HG03342 (cell line): ENCODE data around the gene ATP12A.
A peak's percentile ranks its signal among the peaks of the same experiment; 100 is the strongest.

ENCODE experiments used
- ATAC-seq: cut with Tn5 transposase; IDR thresholded peaks from one replicate; pipeline ENCODE4 v1.9.1; 2021; ENCODE audit warnings: mild to moderate bottlenecking, moderate library complexity; ENCODE audit not compliant: unreplicated experiment

ATP12A gene

DNA sequence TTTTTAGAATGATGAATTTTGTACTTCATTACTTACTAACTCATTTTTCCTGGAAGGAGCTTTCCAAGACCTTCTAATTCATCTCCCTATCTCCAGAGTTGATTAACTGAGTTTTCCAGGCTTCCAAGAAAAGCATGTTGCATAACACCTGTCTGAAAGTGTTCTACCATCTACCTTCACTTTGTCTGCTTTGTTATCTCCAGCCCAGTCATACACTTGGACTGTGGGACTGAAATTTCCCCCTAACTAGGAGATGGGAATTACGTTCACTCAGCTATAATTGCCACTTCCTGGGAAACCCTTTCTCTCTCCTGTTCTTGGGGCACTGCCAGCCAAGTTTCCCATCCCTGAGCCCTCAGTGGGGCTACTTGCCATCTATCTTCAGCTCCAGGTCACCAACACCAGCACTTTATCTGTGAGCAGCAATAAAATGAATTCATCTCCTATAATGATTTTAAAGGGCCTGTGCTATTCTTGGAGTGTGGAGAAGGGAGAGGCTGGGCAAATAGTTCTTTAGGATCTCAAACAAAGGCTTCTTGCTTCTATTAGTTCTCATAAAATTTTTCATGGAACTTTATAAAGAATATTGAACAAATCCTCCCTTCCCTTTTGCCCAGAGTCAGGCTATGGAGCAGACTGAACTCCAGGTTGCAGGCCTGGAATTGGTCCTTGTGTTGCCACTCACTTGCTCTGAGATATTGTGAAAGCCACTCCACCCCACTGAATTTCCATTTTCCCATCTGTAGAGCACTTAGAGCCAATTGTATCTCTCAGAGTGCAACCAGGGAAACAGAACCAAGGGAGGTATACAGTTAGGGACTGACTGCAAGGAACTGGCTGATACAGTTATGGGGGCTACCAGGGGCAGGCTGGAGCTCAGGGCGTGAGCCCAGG is 17.8 kb upstream of the ATP12A start:
- no peak for ATAC-seq

DNA sequence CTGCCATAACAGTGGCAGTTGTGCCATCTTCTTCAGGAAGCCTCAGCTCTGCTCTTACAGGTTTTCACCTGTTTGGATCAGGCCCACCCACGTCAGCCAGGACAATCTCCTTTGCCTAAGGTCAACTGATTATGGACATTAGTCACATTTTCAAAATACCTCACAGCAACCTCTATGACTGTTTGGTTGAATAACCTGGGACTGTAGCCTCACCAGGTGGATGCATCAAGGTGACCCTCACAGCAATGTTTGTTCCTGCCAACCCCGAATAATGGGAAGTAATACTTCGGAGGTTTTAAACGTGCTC is 17.2 kb upstream of the ATP12A start:
- ATAC-seq = no peak

DNA sequence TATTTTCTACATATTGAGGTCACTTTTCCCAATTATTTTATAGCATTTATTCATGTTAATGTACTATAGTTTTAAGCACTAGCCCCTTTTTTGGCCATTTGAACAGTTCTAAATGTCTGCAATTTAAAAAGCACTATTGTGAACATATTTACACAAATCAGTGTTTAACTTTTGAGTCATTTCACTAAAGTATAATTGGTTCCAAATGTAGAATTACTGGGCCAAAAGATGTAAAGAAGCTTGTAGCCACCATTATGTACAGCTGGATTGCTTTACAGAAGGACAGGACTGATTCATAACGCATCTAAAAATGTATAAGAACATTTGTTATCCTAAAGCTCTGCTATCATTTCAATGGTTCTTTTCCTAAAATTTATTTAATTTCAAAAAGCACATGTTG is 16.6 kb upstream of the ATP12A start:
- no peak for ATAC-seq

DNA sequence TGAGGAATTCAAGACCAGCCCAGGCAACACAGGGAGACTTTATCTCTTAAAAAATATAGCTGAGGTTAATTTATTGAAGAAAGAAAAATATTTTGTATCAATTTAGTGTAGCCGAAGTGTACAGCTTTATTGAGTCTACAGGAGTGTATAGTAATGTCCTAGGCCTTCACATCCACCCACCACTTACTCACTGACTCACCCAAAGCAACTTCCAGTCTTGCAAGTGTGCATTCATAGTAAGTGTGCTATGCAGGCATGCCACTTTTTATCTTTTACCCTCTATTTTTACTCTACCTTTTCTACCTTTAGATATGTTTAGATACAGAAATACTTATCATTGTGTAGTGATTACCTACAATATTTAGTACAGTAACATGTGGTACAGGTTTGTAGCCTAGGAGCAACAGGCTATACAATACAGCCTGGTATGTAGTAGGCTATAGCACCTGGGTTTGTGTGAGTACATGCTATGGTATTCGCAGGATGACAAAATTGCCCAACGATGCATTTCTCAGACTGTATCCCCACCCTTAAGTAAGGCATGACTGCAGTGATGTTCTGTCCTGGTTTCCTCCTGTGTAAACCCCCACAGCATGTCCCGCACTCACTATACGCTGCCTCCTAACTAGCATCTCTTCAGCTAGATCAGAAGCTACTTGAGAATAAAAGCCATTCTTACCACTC is 15.3 kb upstream of the ATP12A start:
- no peak for ATAC-seq

DNA sequence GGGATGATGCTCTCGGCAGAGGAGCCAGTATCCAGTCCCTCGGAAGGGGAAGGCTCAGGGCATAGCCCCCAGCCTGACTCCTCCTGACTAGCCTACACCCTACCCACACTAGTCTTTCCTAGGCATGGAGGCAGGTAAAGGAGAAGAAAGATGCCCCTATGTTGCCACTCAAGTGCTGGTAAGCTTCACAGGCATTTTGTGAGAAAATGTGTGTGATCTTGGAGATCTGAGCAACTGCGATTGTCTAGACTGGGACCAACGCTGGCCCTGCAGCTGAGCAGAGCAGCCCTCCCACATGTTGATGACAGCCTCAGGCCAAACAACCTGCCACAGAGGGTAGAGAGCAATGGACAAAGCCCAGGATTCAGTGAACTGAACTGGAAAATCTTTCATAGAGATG is 11.7 kb upstream of the ATP12A start:
- ATAC-seq = no peak

DNA sequence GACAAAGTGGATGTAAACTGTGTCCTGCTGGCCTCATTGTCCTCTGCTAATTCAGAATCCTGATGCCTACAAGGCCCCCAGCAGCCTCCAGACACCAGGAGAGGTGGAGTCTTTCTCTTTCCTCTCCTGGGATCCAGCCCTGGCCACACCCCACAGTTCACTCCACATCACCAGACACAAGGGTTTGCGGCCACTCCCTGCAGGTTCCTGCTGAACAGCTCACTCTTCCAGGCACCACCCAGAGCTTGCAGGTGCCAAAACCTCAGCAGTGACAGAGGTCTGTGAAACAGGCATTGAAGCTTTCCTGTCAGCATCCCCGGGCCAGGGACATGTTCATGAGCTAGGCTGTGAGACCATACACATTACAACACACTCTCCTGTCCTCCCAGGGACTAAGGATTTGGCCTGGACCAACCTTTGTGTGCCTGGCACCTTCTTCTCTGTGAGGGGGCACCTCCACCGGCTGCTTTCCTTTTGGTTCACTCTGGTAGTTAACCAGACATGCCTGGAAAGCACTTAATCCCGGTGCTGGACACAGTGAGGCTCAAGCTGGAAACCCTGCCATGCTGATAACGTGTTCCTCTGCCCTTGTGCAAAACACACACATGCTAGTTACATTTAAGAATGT is 11.1 kb upstream of the ATP12A start:
- ATAC-seq = no peak

DNA sequence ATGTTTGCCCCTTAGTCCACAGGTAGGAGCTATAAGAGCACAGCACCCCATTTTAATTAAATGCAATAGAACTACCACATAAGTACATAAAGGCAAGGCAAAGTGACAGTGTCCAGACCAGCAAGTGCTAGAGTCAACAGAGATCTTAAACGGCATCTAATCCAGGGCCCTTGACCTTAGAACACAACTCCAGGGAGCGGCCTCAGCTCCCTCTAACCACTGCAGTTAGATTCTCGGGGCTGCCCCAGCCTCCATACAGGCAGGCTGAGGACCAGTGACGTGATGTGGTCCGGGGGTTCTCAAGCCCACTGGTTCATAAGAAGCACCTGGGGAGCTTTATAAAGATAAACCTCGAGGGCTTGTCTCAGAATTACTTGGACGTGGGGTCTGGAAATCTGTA is 10.0 kb upstream of the ATP12A start:
- no peak for ATAC-seq

DNA sequence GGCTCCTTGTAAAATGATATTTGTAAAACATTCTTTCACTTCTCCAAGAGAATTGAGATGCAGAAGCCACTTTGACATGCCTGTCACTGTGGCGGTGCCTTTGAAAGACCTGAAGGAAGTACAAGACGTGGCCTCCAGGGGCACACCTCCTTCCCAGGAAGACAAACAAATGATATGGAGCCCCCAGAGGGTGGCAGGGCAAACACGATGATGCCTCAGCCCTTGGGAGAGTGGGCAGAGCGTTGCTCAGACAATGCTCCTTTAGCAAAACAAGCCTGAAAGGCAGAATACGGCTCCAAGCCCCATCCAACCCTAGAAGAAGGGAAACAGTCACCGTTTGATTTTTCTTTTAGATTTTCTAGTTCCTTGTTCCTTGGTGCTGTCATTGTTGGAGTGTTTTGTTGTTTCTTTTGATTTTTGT is 9.2 kb upstream of the ATP12A start:
- peak; percentile 59 for ATAC-seq

DNA sequence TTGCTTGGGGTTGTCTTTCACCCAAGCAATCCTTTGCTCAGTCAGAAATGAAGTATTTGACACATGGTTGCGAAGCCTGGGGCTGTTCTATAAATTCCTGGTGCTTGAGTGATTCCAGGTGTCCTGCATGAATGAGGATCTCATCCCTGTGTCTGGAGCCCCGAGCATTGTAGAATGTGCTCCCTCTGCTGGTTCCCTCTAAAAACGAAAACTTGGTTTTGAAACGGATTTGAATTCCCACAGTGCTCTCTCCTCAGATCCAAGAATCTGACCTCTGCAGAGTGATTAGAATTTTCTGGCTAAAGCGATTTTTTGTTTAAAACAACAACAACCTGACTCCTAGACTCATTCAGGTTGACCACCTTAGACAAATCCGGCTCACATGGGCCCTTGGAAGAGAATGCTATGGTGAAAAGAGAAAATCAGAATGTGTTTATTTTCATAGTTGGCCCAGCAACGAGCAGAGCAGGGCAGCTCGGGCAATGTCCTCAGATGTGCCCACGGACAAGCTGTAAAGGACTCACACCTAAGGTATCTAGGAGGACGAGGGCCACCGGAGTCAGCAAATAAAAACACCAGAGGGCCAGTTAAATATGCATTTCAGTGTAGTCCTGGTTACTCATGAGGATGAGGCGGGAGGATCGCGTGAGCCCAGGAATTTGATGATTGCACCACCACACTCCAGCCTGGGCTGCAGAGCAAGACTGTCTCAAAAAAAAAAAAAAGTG is 8.7 kb upstream of the ATP12A start:
- no peak for ATAC-seq

DNA sequence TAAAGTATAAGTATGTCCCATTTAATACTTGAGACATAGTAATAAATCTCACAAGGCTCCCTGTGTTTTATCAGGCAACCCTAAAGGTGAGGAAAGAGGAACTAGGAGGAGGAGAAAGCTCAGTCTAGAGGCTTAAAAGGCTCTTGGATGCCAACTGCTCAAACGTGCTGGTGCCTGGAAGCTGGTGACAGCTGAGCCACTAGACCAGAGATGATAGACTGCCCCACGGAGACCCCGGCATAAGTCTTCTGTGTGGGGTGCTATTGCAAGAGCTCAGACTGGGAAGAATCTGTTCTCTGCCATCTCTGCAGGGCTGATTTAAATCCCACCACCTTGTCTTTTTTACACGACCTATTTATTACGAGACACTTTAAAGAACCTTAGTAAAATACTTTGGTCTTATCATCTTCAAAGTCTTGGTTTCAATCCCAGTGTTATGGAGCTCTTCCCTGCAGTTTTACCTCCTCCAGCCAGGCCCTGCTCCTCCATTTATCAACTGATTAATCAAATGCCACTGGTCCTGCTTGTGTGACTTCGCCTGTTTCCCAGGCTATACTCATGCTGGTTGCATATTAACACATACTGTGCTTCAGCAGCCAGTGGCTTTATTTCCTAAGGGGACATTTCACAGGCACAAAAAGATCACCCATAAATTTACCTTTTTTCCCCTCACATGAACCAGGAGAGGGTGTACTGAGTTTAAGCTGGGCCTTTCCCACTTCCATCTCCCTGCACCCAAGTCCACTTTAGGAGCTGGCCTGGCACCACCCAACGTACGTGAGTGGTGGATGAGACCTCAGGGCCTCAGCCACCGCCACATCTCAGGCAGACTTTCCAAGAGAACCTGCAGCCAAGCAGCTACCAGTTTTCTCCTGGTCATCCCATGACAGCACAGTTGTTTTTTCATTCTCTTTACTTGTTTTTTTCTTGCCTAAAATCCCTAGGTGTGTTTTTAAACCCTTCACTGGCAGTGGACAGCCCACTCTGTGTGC is 7.8 kb upstream of the ATP12A start:
- no peak for ATAC-seq

DNA sequence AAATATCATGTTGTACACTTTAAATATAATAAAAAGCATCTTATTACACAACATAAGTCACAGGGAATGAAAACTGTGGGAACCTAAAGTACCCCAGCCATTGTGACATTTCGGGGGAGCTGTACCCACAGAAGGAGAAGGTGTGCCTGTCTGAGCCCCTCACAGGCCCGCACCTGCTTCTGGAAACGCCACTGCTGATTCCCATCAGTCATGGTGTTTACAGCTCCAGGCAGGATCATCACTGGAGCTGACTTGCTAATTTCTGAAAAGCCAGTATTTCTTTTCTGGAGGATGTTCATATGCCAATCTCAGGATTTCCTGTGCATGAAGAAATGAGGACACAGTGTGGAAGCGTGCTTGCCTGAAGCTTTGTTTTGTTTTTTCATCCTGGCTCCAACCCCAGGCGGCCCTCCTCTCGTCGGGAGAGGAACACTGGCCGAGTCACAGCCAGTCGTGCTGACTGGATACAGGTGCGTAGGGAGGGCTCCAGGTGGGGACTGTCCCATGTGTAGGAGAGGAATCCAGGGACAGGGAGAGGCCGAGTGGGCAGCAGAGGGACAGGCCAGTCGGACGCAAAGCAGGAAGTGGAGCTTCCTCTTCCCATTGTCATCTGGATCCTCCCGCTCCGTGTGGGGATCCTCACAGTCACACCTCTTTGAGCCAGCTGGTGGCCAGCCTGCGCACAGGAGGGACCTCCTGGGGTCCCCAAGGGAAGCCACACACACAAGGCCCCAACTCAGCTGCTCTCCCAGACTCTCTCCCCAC is 4.2 kb upstream of the ATP12A start:
- no peak for ATAC-seq

DNA sequence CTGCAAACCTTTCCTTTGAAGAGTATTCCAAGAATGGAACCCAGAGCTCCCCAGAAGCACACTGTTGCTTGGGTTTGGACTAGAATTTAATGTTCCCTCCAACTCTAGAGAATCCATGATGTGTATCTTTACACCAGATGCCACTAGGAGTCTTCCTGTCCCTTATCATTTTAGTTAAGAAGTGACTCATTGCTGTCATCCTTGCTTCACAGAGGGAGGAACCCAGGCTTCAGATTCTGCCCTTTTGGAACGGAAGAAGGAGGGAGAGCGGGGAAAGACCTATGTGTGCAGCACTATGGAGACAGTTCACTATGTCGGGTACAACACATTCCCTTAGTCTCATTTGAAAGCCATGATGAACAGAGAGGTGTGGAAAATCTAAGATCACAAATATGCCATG is 2.1 kb upstream of the ATP12A start:
- ATAC-seq = no peak

DNA sequence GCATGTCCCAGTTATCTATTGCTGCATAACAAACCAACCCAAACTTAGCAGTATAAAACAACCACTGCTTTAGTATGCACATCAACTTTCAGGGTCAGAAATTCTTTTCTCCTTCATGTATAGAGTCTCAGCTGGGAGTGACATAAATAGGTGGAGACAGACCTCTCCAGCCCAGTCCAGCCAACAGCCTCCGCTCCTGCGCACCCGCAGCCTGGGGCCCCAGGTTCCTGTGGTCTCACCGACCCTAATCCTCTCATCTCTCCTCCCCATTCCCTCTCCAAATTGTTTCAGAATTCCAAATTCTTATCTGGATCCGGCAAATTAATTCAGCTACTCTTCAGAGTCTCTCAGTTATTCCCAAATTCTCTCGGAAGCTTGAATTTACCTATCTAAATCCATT is 522 bp upstream of the ATP12A start:
- ATAC-seq = no peak

DNA sequence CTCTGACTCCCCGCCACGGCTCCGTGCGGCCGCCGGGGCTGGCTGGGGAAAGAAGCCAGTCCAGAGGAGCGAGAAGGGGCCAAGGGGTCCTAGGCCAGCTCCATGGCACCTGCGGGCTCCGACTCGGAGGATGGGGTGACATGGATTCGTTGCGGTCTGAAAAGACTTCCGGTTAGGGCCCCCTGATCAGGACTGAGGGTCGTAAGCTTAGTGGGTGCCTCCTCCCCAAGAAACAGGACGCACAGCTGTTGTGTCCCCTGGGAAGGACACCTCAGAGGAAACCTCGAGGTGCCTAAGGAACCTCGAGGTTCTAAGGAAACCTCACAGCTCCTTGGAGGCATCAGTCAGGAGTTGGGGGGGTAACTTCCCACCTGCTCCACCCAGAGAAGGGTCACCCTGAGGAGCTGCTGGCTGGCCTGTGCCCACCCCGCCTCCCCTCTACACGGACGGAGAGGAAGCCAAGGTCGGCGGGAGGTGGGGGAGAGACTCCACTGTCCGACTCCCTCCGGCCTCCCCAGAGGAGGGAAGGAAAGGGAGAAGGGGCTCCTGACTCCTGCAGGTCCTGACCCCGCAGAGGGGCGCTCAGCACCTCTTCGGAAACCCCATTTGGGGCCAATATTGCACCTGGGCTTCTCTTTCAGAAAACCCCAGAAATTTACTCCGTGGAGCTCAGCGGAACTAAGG is 855 bp downstream of the ATP12A start:
- ATAC-seq = no peak

DNA sequence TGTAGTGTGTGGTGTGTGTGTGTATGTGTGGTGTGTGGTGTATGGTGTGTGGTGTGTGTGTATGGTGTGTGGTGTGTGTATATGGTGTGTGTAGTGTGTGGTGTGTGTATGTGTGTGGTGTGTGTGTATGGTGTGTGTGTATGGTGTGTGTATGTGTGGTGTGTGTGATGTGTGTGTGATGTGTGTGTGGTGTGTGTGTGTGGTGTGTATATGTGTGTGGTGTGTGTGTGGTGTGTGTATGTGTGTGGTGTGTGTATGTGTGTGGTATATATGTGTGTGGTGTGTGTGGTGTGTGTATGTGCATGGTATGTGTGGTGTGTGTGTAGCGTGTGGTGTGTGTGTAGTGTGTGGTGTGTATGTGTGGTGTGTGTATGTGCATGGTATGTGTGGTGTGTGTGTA is 1.7 kb downstream of the ATP12A start:
- no peak for ATAC-seq

DNA sequence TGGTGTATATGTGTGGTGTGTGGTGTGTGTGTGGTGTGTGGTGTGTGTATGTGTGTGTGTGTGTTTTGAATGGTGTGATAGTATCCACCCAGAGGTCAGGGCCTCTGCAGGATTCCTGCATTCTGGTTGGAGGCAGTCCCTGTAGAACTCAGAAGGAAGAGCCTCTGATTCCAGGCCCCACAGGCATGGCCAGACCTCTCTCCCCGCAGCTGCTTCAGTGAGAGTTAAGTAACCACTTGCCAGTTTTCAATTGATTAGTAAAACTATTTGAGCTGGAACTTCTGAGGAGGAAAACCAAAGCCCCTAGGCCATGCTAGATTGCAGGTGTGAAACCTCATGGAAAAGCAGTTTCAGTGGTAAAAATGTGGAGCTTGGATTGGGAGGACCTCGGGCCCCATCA is 2.1 kb downstream of the ATP12A start:
- ATAC-seq = no peak

DNA sequence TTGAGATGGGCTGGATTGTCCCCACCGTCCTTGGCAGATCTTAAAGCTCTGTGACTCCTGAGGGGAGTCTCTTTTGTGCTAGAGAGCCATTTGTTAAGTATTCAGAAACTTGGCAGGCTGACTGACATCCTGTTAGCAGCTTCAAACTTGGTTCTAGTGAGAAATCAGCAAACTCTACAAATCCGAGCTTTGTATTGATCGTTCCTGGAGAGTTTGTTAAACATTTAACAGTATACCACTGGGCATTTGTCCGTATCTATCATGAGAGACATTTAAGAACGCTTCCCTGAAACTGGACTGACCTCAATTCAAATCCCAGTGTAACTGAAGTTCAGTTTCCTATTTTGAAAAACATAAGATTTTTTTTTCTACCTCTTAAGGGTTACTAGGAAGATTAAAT is 3.1 kb downstream of the ATP12A start:
- ATAC-seq = no peak

DNA sequence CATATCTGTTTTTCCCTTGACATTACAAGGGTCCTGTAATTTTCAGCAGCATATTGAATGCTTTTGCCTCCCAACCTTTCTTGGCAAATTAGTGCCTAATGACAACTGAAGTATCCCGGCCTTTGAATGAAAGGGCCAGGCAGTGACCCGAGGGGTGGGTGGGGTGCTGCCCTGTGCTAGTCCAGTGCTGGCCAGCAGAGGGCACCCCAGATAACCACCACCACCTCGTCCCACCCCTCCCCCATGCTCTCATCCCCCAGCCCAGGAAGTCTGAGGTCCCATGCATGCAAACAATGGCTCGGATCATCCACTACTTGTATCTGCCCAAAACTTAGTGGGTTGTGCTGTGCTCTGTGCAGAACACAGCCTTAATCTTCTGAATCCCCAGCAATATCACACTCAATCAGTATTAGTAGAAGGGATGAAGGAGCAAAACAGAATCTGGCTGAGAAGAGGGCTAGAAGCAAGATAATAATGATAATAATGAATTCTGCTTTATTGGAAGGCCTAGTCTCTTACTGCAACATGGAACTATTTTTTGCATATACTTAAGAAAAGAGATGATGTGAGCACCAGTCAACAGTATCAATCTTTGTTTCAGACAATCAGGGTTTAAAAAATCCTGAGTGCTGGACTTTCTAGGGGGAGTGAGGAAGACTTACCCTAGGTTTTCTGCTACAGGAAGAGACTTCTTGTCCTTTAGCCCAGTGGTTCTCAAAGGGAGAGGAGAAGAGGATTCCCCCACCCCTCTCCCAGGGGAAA is 3.8 kb downstream of the ATP12A start:
- ATAC-seq = peak; percentile 50
